Lung (tissue), 12 donors: Measurements from ENCODE around the gene FANCD2OS. TPM values are rescaled to one million over a fixed set of nuclear protein-coding genes. Genes with fewer than 3 reads are reported as not detected.

Experiments
- ATAC-seq: fragments of 200-7000 bp; cut with Tn5 transposase; one replicate; pipeline ENCODE4 v1.9.1; 2020; ENCODE audit warnings: moderate number of reproducible peaks; ENCODE audit not compliant: insufficient read depth, low FRiP score
- DNase-seq, 3 donors: peaks; one replicate each; pipeline ENCODE4 v3.0.0-alpha.2; 2013 to 2017
- H3K27ac ChIP-seq, 2 donors: one replicate each; pipeline ENCODE4 v1.5.1; 2013; ENCODE audit warnings: mild to moderate bottlenecking in 2 of 2, moderate library complexity in 2 of 2, control low read depth in 1 of 2, inconsistent platforms in 1 of 2, low read depth in 1 of 2, low read length in 1 of 2
- H3K27me3 ChIP-seq, 3 donors: one replicate each; pipeline ENCODE4 v1.5.1; 2013; ENCODE audit warnings: low read length in 2 of 3; ENCODE audit not compliant: control insufficient read depth in 3 of 3, insufficient read depth in 3 of 3
- H3K36me3 ChIP-seq, 4 donors: one replicate each; pipeline ENCODE4 v1.5.1; 2013; ENCODE audit warnings: low read length in 4 of 4, mild to moderate bottlenecking in 1 of 4, moderate library complexity in 1 of 4; ENCODE audit not compliant: control insufficient read depth in 4 of 4, insufficient read depth in 4 of 4
- H3K4me1 ChIP-seq, 5 donors: one replicate each; pipeline ENCODE4 v1.5.1; 2013; ENCODE audit warnings: low read length in 5 of 5, mild to moderate bottlenecking in 2 of 5, moderate library complexity in 1 of 5; ENCODE audit not compliant: control insufficient read depth in 5 of 5, insufficient read depth in 5 of 5
- H3K4me3 ChIP-seq: one replicate; pipeline ENCODE4 v1.5.1; 2013; ENCODE audit warnings: mild to moderate bottlenecking, control low read depth, moderate library complexity
- H3K9ac ChIP-seq, 2 donors: one replicate each; pipeline ENCODE4 v1.5.1; 2013; ENCODE audit warnings: low read length in 2 of 2, control low read depth in 1 of 2; ENCODE audit not compliant: insufficient read depth in 1 of 2
- H3K9me3 ChIP-seq, 4 donors: one replicate each; pipeline ENCODE4 v1.5.1; 2013; ENCODE audit warnings: low read length in 3 of 4, mild to moderate bottlenecking in 1 of 4, moderate library complexity in 1 of 4; ENCODE audit not compliant: control insufficient read depth in 4 of 4, insufficient read depth in 3 of 4
- WGBS, 2 donors: extraction: QIAGEN DNeasy Blood & Tissue Kit; methylation state at CpG; one replicate each; pipeline ENCODE4 v1.1.7; 2013; 5-methylcytosine and 5-hydroxymethylcytosine counted together
- polyA plus RNA-seq, 2 donors: library from polyadenylated mRNA; stranded (reverse); fragments of 200-250 nt; gene quantifications; one replicate each; pipeline ENCODE4 v1.2.1, GENCODE V29; 2013
- total RNA-seq, 2 donors: library from RNA; depleted of rRNA in 1 of 2; stranded (reverse); fragments of >200 nt in 1 of 2; gene quantifications; one replicate each; pipeline ENCODE4 v1.2.1, GENCODE V29; 2014 to 2021
- TF ChIP-seq, protein P1 (sequence below): IDR thresholded peaks from 2 replicates; pipeline ENCODE4 v1.5.1; 2012; ENCODE audit warnings: mild to moderate bottlenecking; ENCODE audit errors: control extremely low read depth, extremely low read depth
- donor health status: control.
- donor health status: control.
- donor health status: Bipolar disorder and iron deficiency.
- donor health status: healthy.
- donor health status: DM: yes; HTN: yes; CAD: no.

Gene FANCD2OS
- total and polyA plus RNA-seq, 4 donors: not detected

DNA sequence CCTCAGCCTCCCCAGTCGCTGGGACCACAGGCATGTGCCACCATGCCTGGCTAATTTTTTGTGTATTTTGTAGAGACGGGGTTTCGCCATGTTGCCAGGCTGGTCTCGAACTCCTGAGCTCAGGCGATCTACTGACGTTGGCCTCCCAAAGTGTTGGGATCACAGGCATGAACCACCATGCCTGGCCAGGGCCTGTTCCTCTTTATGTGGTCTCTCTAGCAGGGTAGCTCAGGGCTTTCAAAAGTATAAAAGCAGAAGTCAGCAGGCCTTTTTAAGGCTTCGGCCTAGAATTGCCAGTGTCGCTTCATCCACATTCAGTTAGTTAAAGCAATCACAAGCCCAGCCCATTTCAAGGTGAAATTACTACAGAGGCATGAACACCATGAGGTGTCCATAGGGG is 41.2 kb upstream of the FANCD2OS start:
- Histone ChIP-seq H3K4me3 (no peak overlapping the region), H3K36me3 (peaks cover 15 to 26% (median 19%) of the 10 kb centered on the region in 4 donors), H3K27ac (no peak overlapping the region), H3K27me3 (no peaks in the 10 kb centered on the region), H3K9me3 (no peaks in the 10 kb centered on the region), H3K4me1 (peaks cover 0 to 5% (median 0%) of the 10 kb centered on the region in 5 donors), H3K9ac (no peak overlapping the region)
- 64 to 81% methylated on average over 8 of the region's 8 CpGs for WGBS, 2 donors
- ATAC-seq (peak; percentile 47), DNase-seq (no peak)
- TF ChIP-seq, protein P1, sequence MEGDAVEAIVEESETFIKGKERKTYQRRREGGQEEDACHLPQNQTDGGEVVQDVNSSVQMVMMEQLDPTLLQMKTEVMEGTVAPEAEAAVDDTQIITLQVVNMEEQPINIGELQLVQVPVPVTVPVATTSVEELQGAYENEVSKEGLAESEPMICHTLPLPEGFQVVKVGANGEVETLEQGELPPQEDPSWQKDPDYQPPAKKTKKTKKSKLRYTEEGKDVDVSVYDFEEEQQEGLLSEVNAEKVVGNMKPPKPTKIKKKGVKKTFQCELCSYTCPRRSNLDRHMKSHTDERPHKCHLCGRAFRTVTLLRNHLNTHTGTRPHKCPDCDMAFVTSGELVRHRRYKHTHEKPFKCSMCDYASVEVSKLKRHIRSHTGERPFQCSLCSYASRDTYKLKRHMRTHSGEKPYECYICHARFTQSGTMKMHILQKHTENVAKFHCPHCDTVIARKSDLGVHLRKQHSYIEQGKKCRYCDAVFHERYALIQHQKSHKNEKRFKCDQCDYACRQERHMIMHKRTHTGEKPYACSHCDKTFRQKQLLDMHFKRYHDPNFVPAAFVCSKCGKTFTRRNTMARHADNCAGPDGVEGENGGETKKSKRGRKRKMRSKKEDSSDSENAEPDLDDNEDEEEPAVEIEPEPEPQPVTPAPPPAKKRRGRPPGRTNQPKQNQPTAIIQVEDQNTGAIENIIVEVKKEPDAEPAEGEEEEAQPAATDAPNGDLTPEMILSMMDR: no peak

- no peak overlapping the region for H3K4me3 ChIP-seq
- H3K36me3 ChIP-seq: peaks cover 11 to 20% (median 18%) of the 10 kb centered on the region in 4 donors
- no peak for ATAC-seq
- H3K27ac ChIP-seq: no peak overlapping the region
- 54 to 75% methylated on average over 4 of the region's 4 CpGs for WGBS, 2 donors
- no peaks in the 10 kb centered on the region for H3K9me3 ChIP-seq
- H3K27me3 ChIP-seq: no peaks in the 10 kb centered on the region
- TF ChIP-seq, protein P1: no peak
- DNase-seq: no peak
- peaks cover 0 to 11% (median 8%) of the 10 kb centered on the region in 5 donors for H3K4me1 ChIP-seq
- no peak overlapping the region for H3K9ac ChIP-seq
Observed at GRCh38 chr3:10145685-10146084, 37.6 kb upstream of the FANCD2OS start.

DNA sequence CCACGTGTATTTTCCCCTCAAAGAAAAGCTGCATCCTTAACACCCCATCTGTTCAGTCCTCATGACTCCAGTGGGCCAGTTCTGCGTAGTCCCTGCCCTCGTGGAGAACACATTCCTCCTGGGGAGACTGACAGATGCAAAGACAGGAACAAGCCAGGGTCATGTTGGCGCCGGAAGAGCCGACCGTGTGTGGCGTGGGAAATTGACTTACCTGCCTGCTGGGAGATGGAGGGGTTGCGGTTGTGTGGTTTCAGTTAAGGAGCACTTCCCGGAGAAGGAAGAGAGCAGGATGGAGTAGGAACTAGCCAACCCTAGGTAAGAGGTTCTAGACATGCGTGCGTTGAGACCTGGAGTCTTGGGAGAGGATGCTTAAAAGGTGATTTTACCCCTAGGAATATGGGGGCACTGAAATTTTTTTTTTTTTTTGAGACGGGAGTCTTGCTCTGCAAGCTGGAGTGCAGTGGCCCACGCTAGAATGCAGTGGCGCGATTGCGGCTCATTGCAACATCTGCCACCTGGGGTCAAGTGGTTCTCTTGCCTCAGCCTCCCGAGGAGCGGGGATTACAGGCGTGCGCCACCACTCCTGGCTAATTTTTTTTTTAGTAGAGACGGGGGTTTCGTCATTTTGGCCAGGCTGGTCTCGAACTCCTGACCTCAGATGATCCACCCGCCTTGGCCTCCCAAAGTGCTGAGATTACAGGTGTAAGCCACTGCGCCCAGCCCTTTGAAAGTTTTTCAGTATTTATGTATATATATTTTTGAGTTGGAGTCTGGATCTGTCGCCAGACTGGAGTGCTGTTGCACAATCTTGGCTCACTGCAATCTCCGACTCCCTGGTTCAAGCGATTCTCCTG is 34.9 kb upstream of the FANCD2OS start:
- 50 to 58% methylated on average over 29 of the region's 29 CpGs for WGBS, 2 donors
- ATAC-seq (no peak), DNase-seq (peak in 2 of 3 donors; percentile 10 to 35)
- Histone ChIP-seq H3K9ac (no peak overlapping the region), H3K27me3 (no peaks in the 10 kb centered on the region), H3K9me3 (no peaks in the 10 kb centered on the region), H3K27ac (peak overlapping the region in 1 of 2 donors; percentile 3), H3K4me3 (peak overlapping the region; percentile 28), H3K4me1 (peaks cover 0 to 11% (median 8%) of the 10 kb centered on the region in 5 donors), H3K36me3 (peaks cover 0 to 5% (median 2%) of the 10 kb centered on the region in 4 donors)
- TF ChIP-seq, protein P1: no peak
